ENCODE results near the gene TOMM70. TPM values are rescaled to one million over a fixed set of nuclear protein-coding genes. Genes with fewer than 3 reads are reported as not detected.

TOMM70 gene
- polyA plus RNA-seq, 3 donors, result 4.9 to 6.3 (median 6.3) TPM

DNA sequence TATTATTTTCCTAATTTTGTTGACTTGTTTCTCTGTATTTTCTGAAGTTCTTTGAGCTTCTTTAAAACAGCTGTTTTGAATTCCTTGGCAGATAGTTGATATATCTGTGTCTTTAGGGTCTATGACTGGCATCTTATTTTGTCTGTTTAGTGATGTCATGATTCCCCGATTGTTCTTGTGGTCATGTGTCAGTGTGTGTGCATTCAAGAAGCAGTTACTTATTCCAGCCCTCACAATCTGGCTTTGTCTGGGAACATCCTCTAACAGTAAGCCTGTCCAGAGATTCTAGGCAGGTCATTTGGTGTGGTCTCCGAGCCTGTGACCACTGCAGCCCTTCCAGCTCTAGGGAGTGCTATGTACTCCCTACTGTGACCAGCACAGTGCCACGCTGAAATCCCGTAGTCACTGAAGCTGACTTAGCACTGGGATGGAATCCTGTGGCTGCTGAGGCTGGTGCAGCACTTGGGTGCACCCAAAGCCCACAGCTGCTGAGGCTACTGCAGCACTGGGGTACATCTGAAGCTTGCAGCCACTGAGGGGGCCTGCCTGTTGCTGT is 7.2 kb upstream of the TOMM70 start:
- 100% methylated on average over 3 of the region's 4 CpGs for WGBS (ENCODE audit: insufficient coverage)

DNA sequence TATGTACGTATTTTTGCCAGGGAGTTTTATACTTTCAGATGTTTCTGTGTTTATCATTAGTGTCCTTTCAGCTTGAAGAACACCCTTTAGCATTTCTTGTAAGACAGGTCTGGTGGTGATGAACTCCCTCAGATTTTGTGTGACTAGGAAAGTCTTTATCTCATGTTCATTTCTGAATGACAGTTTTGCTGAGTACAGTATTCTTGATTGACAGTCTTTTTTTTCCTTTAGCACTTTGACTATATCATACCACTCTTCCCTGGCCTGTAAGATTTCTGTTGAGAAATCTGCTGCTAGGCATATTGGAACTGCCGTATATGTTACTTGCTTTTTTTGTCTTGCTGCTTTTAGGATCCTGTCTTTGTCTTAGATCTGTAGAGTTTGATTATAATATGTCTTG is 6.3 kb upstream of the TOMM70 start:
- Histone ChIP-seq H3K4me3 (replicated peaks in 1 of 3; ENCODE audit: low read depth in 2 of 3, low read length in 3 of 3) (no peak overlapping the region), H3K36me3 (replicated peaks in 1 of 2; ENCODE audit: control insufficient read depth in 1 of 2, insufficient read depth in 2 of 2, low read length in 2 of 2) (no peaks in the 10 kb centered on the region), H3K4me2 (replicated peaks; ENCODE audit: extremely low read depth, low read length, poor library complexity, severe bottlenecking) (no peak overlapping the region), H3K4me1 (ENCODE audit: control insufficient read depth in 1 of 2, insufficient read depth in 2 of 2, low read length in 2 of 2) (peaks cover 3 to 6% of the 10 kb centered on the region in 2 donors), H3K27me3 (ENCODE audit: control insufficient read depth in 2 of 2, insufficient read depth in 2 of 2, low read length in 2 of 2) (no peaks in the 10 kb centered on the region), H3K27ac (ENCODE audit: low read depth in 1 of 2, low read length in 2 of 2) (no peak overlapping the region), H3K9ac (ENCODE audit: insufficient read depth, low read length, poor library complexity, severe bottlenecking) (no peak overlapping the region), H4K20me1 (ENCODE audit: insufficient read depth, low read length) (no peaks in the 10 kb centered on the region), H3K79me2 (ENCODE audit: insufficient read depth, low read length) (peaks cover 10% of the 10 kb centered on the region), H2AFZ (ENCODE audit: insufficient read depth, low read depth, low read length, poor library complexity, severe bottlenecking) (no peak overlapping the region), H3K9me3 (replicated peaks in 1 of 2; ENCODE audit: control insufficient read depth in 1 of 2, insufficient read depth in 1 of 2, low read length in 2 of 2) (peaks cover 10 to 15% of the 10 kb centered on the region in 2 donors)
- no peak overlapping the region for H3K4me3 Mint-ChIP-seq
- intact Hi-C loops (cut with micrococcal nuclease), result no loop called here
- TF ChIP-seq, protein P1, sequence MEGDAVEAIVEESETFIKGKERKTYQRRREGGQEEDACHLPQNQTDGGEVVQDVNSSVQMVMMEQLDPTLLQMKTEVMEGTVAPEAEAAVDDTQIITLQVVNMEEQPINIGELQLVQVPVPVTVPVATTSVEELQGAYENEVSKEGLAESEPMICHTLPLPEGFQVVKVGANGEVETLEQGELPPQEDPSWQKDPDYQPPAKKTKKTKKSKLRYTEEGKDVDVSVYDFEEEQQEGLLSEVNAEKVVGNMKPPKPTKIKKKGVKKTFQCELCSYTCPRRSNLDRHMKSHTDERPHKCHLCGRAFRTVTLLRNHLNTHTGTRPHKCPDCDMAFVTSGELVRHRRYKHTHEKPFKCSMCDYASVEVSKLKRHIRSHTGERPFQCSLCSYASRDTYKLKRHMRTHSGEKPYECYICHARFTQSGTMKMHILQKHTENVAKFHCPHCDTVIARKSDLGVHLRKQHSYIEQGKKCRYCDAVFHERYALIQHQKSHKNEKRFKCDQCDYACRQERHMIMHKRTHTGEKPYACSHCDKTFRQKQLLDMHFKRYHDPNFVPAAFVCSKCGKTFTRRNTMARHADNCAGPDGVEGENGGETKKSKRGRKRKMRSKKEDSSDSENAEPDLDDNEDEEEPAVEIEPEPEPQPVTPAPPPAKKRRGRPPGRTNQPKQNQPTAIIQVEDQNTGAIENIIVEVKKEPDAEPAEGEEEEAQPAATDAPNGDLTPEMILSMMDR (IDR thresholded peaks at IDR 0.05), result no peak
- WGBS (ENCODE audit: insufficient coverage), result no CpG with 5 or more reads among the region's 2 CpGs
- H3K27me3 Mint-ChIP-seq (ENCODE audit: low read depth in 3 of 3), result no peaks in the 10 kb centered on the region
- peaks cover 0 to 9% of the 10 kb centered on the region in 2 donors for H3K36me3 Mint-ChIP-seq
- DNase-seq, result no peak
- no peak overlapping the region for H3K27ac Mint-ChIP-seq
- H3K4me1 Mint-ChIP-seq, result peaks cover 12% of the 10 kb centered on the region
- peaks cover 13 to 31% (median 16%) of the 10 kb centered on the region in 7 donors for H3K9me3 Mint-ChIP-seq

More for the DNA sequence above, 7.2 kb upstream of the TOMM70 start:
- no peak overlapping the region for H3K9ac ChIP-seq (ENCODE audit: insufficient read depth, low read length, poor library complexity, severe bottlenecking)
- H3K36me3 ChIP-seq (replicated peaks in 1 of 2; ENCODE audit: control insufficient read depth in 1 of 2, insufficient read depth in 2 of 2, low read length in 2 of 2), result no peaks in the 10 kb centered on the region
- H3K27me3 ChIP-seq (ENCODE audit: control insufficient read depth in 2 of 2, insufficient read depth in 2 of 2, low read length in 2 of 2), result no peaks in the 10 kb centered on the region
- H3K27ac ChIP-seq (ENCODE audit: low read depth in 1 of 2, low read length in 2 of 2), result no peak overlapping the region
- Mint-ChIP-seq H3K4me1 (peaks cover 3% of the 10 kb centered on the region), H3K27ac (no peak overlapping the region), H3K4me3 (no peak overlapping the region), H3K27me3 (ENCODE audit: low read depth in 3 of 3) (no peaks in the 10 kb centered on the region), H3K9me3 (peaks cover 13 to 31% (median 16%) of the 10 kb centered on the region in 7 donors), H3K36me3 (peaks cover 0 to 9% of the 10 kb centered on the region in 2 donors)
- H2AFZ ChIP-seq (ENCODE audit: insufficient read depth, low read depth, low read length, poor library complexity, severe bottlenecking), result no peak overlapping the region
- no peak for DNase-seq
- intact Hi-C loops (cut with micrococcal nuclease), result no loop called here
- TF ChIP-seq, protein P1 (IDR thresholded peaks at IDR 0.05), result no peak
- no peak overlapping the region for H3K4me3 ChIP-seq (replicated peaks in 1 of 3; ENCODE audit: low read depth in 2 of 3, low read length in 3 of 3)
- H3K4me1 ChIP-seq (ENCODE audit: control insufficient read depth in 1 of 2, insufficient read depth in 2 of 2, low read length in 2 of 2), result no peaks in the 10 kb centered on the region
- no peak overlapping the region for H3K4me2 ChIP-seq (replicated peaks; ENCODE audit: extremely low read depth, low read length, poor library complexity, severe bottlenecking)
- no peaks in the 10 kb centered on the region for H4K20me1 ChIP-seq (ENCODE audit: insufficient read depth, low read length)
- H3K79me2 ChIP-seq (ENCODE audit: insufficient read depth, low read length), result peaks cover 7% of the 10 kb centered on the region
- H3K9me3 ChIP-seq (replicated peaks in 1 of 2; ENCODE audit: control insufficient read depth in 1 of 2, insufficient read depth in 1 of 2, low read length in 2 of 2), result peaks cover 10 to 15% of the 10 kb centered on the region in 2 donors
